CD4-positive, alpha-beta T cell treated with Interleukin-15 for 1 hour (primary cell): ENCODE results near the gene SMCHD1.
"Not testable (repeated sequence)": the region's sequence is repeated elsewhere in the genome, so short reads cannot be mapped to it uniquely, and the experiment has no call there.

ENCODE experiments used
- DNase-seq: peaks from one replicate; pipeline ENCODE4 v3.0.0-alpha.2; 2020

SMCHD1 gene

DNA sequence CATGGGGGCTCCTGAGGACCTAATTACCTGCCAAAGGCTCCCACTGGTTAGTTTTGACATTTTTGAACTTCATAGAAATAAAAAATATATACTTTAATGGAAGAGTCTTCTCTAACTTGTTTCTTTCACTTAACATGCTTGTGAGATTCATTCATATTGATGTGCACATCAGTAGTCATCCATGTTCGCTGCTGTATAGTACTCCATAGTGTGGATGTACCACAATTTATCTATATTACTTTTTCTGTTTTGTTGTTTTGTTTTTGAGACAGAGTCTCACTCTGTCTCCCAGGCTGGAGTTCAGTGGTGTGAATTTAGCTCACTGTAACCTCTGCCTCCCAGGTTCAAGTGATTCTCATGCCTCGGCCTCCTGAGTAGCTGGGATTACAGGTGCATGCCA is 168.4 kb downstream of the SMCHD1 start:
- no peak for DNase-seq

DNA sequence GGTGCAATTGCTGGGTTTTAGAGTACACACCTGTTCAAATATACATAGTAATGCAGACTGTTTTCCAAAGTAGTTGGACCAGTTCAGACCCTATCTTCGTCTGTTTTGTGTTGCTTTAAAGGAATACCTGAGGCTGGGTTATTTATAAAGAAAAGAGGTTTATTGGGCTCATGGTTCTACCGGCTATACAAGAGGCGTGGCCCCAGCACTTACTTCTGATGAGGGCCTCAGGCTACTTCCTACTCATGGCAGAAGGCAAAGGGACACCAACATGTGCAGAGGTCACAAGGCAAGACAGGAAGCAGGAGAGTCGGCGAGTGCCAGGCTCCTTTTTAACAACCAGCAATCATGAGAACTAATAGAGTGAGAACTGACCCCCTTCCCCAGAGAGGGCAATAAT is 169.3 kb downstream of the SMCHD1 start:
- DNase-seq: no peak

DNA sequence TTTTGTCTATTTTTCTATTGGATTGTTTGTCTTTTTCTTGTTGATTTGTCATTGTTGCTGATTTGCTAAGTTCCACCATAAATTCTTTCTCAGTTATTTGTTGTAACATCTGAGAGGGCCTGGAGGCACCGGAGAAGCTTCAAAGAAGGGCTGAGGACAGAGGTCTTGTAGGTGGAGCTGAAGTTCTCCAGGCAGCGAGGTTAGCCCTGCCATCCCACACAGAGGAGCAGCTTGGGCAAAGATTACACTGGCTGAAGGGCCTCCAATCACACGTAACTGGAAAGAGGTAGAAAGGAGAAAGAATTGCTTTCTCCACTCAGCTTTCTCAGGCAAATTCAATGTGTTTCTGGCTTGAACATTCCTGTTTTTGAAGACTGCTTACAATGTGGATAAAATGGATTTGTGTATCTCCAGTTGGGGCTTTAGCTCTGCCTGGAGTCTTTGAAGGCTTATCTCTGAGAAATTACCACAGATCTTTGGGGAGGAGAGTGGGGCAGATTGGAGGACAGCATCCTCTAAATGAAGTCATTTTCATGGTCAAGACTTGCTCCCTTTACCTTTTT is 170.2 kb downstream of the SMCHD1 start:
- no peak for DNase-seq

DNA sequence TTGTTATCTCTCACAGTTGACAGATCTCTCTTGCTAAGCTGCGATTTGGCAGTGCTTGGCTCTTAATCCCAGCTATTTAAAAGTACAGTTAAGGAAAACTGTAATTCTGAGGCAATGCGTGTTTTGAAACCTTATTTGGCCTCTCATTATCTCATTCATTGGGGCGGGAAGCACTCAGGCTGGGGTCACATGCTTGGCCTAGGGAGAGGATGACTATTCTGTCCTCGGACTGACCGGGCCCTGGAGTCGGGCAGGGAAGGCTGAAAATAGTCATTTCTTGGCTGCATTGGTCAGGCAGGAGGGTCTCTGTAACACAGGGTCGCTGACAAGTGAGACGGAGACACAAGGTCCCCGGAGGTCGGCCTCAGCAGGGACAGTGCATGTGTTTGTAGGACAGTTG is 171.1 kb downstream of the SMCHD1 start:
- no peak for DNase-seq

DNA sequence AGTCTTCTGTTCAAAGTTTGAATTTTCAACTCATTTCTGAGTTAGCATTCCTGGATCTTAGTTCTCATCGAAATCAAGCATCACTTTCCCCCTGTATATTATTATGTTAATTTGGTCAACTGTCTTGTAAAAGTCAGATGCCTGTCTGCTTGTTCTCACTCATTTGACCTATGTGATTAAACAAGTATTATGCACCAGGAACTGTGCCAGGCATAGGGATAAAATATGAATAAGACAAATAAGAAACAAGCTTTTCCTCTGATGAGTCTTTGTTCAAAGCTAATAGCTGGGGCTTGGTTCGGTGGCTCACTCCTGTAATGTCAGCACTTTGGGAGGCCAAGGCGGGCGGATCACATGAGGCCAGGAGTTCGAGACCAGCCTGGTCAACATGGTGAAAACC is 171.5 kb downstream of the SMCHD1 start:
- no peak for DNase-seq

DNA sequence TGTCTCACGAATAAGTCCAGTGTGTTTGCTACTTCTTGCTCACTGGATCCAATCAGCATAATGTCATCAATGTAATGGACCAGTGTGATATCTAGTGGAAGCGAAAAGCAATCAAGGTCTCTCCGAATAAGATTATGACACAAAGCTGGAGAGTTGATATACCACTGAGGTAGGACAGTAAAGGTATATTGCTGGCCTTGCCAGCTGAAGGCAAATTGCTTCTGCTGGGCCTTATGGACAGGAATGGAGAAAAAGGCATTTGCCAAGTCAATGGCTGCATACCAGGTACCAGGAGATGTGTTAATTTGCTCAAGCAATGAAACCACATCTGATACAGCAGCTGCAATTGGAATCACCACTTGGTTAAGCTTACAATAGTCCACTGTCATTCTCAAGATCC is 180.6 kb downstream of the SMCHD1 start:
- not testable (repeated sequence) for DNase-seq

DNA sequence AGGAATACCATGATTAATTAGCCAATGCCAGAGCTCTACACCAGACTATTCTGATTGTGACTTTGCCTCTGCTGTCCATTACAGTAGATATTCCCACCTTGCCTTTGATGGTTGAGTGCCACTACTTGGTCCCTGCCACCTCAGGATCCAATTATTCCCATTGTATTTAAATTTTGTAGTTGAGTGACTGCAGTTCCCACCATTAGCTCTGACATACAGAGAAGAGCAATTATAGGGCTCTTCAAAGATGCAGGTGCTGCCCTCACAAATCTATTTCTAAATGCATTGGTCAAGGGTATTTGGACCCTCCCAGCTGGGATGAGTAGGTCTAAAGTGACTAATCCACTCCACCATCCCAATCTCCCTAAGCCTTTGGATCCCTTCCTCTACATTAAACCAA is 181.8 kb downstream of the SMCHD1 start:
- not testable (repeated sequence) for DNase-seq

DNA sequence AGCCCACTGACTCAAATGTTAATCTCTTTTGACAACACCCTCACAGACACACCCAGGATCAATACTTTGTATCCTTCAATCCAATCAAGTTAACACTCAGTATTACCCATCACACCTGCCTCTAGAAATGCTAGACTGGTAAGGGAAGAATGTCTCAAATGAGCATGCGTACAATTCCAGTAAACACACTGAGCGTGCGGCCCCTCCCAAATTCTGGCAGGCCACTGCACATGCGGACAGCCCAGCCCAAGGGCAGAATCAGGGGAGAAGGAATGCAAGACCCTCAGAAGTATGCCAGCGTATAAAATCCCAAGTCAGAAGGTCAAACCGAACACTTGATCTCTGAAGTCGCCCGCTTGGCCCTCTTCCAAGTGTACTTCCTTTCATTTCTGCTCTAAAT is 183.7 kb downstream of the SMCHD1 start:
- no peak for DNase-seq

DNA sequence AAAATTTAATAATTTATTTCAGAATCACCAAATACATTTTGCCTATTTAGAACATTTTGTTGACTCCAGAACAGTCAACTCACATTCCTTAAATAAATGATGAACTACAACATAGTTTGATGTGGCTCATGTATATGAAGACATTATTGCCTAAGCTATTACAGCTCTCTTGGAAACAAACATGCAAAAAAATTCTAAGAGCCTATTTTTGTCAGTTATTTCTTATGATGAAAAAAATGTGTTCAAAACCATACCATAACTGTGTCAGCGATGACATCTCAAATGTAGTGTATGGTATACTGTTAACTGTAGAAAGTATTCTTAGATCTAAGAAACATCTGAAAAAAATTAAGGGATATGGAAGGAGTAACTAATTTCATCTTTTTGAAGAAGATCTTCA is 185.0 kb downstream of the SMCHD1 start:
- no peak for DNase-seq

DNA sequence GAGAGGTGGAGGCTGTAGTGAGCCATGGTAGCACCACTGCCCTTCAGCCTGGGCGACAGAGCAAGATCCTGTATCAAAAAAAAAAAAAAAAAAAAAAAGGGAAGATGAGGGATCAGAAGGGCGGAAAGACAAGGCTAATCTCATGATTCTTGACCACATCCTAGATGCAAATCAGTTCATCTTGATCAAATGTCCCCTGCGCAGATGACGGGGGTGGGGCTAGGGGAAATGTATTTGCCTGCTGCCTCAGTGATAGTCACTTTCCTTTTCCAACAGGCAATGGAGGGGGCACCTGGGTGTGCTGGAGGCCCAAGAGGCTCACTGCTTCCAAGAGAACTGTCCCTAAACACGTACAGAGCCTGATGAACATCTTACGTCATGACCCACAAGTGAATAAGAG is 187.6 kb downstream of the SMCHD1 start:
- DNase-seq: no peak

DNA sequence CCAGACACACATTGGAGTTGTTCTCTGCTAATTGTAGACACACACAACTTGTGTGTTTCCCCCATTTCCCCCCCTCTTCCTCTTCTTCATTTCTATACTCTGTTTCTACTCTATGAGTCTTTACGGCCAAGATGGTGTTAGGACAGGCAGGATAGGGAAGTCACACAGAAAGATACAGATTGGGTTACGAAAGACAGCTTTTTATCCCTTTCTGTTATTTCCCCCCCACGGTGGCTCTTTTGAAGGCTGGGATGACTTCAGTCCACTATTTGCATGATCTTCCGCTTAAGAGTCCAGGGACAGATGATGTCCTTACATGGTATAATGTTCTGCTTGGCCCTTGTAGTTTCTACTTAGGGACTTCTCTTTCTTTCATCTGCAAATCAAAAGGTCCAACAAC is 189.6 kb downstream of the SMCHD1 start:
- DNase-seq: peak; percentile 50

DNA sequence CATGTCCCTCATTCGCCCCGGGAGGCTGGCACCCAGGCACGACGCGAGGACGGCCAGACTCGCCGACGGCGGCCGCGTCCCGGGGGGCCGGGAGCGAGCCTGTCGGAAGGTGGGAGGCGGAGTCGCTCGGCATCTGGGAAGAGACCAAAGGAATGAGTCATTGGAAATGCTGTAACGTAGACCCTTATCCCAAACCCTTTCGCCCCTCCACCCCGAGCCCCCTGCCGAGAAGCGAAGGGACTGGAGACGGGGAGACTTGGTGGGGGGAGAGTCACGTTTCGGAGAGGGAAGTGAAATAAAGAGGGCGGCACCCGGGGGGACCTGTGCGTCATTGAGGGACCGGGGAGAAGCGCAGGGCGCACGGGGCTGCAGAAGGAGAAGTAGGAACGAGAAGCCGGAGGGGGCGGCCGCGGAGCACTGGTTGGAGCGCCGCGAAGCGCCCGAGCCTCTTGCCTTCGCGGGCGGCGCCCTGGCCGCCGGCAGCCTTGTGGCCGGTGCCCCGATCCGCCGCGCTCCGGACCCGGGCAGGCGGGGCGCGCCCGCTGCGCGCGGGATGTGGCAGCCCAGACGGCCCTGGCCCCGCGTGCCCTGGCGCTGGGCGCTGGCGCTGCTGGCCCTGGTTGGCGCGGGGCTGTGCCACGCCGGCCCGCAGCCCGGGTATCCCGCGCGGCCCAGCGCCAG is 191.2 kb downstream of the SMCHD1 start, which contains the start of gene EMILIN2:
EMILIN2 (plus strand) TSS at position 371 of the 681 bp plus-strand sequence; CDS start at position 554, 183 bp downstream.
- peak; percentile 86 for DNase-seq

DNA sequence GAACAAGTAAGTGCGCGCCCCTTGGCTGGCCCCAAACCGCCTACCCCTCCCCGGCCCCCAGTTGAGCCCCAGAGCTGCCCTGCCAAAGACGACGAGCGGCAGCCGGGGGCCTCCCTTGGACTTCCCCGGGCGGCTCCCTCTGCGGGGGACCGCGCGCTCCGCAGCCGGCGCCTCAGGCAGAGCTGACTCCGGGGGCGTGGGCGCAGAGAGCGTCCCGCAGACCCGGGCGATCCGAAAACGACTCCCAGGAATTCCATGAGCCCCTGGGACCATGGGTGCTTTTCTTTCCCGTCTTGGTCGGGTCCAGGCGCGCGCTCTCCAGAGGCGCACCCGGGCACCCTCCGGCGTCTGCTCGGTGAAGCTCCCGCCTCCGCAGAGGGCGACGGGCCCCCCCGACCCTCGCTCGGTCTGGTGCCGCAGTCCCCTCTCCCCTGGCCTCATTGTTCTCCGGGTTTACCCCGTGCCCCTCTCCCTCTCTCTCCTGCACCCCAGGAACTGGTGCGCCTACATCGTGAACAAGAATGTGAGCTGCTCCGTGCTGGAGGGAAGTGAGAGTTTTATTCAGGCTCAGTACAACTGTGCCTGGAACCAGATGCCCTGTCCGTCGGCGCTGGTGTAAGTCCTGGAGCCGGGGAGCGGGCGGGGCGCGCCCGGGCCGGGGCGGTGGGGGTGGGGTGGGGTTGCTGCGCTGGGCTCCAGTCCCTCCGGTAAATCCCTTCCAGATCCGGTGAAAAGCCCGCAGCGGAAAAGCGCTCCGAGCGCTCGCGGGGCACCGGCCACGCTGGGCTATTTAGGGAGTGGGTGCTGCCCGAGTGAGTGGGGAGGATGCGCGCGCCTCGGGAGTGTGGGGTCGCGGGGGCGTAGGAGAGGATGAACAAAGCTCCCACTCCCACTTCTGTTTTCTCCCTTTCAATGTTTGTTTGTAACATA is 192.1 kb downstream of the SMCHD1 start:
- peak; percentile 34 for DNase-seq

DNA sequence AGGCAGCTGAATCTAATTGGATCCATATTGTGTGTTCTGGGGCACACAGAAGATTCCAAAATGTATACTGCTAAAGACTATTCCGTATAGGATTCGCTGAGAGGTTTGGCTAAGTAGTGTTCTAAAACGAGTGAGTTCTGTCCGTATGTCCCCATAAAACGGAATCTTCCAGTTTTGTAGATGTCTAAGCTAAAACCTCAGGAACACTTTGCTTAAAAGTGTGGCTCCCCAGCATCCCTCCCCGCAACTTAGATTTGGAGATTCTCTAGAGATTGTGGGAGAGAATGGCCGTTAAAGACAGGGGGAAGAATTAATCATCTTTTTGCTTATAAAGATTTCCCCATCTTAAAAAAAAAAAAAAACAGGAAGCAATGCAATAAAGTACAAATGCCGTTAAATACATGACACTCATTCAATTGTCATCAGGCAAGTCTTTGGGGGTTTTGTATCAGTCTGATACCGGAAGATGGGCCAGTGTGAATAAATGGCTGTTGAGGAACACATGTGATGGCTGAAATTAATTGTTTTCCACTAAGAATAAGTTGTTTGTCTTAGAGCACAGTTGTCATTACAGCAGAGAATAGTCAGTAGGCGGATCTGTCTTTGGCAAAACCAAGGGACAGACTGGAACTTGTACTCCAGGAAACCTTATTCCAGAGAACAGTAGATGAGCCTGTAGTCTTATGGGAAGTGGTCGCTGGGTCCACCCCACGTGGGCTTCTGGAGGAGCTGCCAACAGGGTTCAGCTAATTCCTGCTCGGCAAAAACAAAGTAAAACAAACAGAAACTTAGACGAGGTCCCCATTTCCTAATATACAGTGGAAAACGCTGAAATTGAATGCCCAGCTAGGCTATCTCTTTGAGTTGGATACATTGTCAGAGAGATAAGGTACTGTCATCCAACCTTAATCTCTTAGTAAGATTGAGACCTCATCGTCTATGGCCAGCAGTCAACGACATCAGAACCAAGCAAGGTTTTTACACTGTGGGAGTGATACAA is 193.0 kb downstream of the SMCHD1 start:
- DNase-seq: no peak

DNA sequence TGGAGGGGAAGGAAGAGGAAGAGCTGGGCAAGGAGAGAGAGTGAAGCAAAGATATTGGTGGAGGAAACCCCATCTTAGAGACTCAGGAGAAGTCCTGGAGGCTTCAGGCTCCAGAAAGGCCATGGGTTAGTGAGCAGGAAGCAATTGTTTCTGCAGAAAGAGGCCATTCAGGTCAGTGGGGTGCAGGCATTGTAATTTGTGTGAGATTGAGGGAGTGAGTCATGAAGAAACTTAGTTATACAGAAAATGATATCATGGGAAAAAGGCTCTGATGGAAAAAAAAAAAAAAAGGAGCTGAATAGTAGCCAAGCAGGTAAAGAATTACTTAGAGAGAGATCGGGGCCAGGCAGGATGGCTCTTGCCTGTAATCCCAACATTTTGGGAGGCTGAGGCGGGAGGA is 195.3 kb downstream of the SMCHD1 start:
- no peak for DNase-seq

DNA sequence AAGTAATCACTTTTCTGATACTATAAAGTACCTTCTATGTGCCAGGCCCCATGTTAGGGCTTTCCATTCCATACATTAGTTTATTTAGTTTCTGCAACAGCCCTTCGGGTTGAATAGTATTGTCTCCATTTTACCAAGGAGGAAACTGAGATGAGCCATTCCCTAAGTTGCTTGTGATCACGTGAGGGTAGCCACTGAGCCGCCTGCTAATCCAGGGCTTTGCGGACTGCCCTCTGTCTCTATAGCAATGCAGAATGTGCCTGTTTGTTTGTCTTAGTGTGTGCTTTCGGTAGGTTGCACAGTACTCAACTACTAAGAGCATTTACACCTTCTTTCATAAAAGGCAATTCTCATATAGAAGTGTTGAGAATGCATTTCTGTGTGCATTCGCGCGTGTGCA is 196.2 kb downstream of the SMCHD1 start:
- DNase-seq: no peak

DNA sequence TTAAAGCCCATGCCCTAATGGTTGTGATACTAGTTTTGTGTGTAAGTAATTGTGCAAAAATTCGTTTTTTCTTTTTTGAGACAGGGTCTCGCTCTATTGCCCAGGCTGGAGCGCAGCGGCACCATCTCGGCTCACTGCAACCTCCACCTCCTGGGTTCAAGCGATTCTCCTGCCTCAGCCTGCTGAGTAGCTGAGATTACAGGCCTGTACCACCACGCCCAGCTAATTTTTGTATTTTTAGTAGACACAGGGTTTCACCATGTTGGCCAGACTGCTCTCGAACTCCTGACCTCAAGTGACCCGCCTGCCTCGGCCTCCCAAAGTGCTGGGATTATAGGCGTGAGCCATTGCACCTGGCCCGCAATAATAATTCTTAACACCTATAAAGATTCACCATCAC is 196.9 kb downstream of the SMCHD1 start:
- not testable (repeated sequence) for DNase-seq

DNA sequence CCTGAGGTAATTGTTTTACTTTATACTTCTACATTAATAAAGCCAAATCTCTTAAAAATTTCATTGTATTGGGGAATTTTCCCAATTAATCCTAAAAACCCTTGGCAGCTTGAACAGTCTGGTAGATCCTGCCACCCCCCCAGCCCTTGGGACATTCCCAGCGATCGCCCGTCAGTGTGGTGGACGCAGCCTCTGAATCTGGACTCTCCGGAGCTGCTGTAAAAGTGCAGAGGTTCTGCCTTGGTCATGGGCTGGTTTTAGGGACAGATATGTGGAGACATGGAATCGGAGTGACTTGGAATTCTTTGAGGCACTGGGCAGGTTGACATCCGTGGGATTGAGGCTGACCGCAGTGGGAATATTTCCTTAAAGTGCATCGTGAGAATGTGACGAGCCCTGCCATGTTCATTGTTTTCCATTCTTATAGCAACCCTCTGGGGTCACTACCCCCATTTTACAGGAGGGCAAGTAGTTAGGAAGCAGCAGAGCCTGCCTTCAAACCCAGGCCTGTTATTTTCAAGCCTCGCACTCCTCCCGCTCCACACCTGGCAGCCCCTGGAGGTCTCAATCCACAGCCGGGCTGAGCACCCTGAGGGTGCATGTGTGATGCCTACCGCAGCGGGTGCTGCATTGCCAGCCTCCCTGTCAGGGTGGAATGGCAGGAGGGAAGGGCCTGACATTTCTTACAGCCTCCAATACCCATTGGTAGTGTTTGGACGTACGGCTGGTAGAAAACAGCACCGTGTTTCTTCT is 197.8 kb downstream of the SMCHD1 start:
- DNase-seq: no peak

DNA sequence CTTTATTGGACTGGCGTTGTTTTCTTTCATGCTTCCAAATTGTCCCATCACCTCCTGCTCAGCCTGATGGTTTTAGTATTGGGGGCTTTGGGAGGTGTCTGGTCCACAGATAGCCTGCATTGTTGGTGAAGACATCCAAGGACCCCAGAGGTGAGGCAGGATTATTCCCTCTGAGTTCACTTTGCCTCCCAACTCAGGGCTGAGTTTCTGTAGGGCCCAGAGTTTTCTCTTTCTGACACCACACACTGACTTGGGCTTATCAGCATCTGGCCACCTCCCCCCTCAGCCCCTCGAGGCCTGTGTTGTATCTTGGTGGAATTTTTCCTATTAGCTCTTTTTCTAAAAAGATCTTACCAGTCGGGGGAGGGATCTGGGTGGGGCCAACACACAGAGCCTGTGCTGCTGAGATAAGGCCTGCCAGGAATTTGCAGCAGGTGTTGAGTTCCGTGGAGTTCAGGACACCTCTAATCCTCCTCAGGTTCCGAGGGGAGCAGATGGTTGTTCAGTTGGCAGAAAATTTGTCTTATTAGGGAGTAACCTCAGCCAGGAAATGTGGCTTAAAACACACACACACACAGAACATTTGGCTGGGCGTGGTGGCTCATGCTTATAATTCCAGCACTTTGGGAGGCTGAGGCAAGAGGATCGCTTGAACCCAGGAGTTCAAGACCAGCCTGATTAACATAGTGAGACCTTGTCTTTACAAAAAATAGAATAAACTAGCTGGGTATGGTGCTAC is 198.6 kb downstream of the SMCHD1 start:
- DNase-seq: no peak
